Stomach (tissue), 19 donors: ENCODE measurements around the gene OGA. TPM values are rescaled to one million over a fixed set of nuclear protein-coding genes. Genes with fewer than 3 reads are reported as not detected.

Experiments
- DNase-seq, 2 donors: peaks; one replicate each; pipeline versions ENCODE4 v3.0.0 to v3.0.0-alpha.2; 2013 to 2019
- H3K27ac ChIP-seq, 5 donors: fragments of 200-600 bp in 4 of 5; sonication (generic) in 4 of 5; one replicate each; pipeline ENCODE4 v1.5.1; 2013 to 2019; ENCODE audit warnings: mild to moderate bottlenecking in 1 of 5, moderate library complexity in 1 of 5
- H3K27me3 ChIP-seq, 3 donors: fragments of 200-600 bp; sonication (generic); one replicate each; pipeline ENCODE4 v1.5.1; 2017 to 2019; ENCODE audit warnings: mixed run types in 1 of 3
- H3K36me3 ChIP-seq, 4 donors: fragments of 200-600 bp; sonication (generic); 1 replicate in 3 of 4; 2 replicates in 1 of 4; pipeline ENCODE4 v1.5.1; 2016 to 2019
- H3K4me1 ChIP-seq, 4 donors: fragments of 200-600 bp; sonication (generic); one replicate each; pipeline ENCODE4 v1.5.1; 2016 to 2019
- H3K4me3 ChIP-seq, 4 donors: fragments of 200-600 bp; sonication (generic) in 3 of 4; one replicate each; pipeline ENCODE4 v1.5.1; 2016 to 2019; ENCODE audit warnings: mild to moderate bottlenecking in 1 of 4
- H3K9me3 ChIP-seq, 4 donors: fragments of 200-600 bp; sonication (generic); one replicate each; pipeline ENCODE4 v1.5.1; 2016 to 2019
- EP300 ChIP-seq: sonication (generic); formaldehyde crosslinking; IDR thresholded peaks from one replicate; pipeline ENCODE4 v1.6.1; 2017; ENCODE audit warnings: antibody characterized with exemption
- POLR2A ChIP-seq, 4 donors: fragments of 450-650 bp; IDR thresholded peaks; one replicate each; pipeline ENCODE4 v1.6.1; 2016; ENCODE audit warnings: antibody characterized with exemption in 4 of 4, control low read depth in 2 of 4, mild to moderate bottlenecking in 1 of 4, moderate library complexity in 1 of 4
- POLR2AphosphoS5 ChIP-seq, 3 donors: sonication (generic); formaldehyde crosslinking; IDR thresholded peaks; one replicate each; pipeline ENCODE4 v1.6.1; 2016; ENCODE audit warnings: antibody characterized with exemption in 3 of 3
- WGBS, 5 donors: extraction: QIAGEN DNeasy Blood & Tissue Kit in 3 of 5; methylation state at CpG; one replicate each; pipeline versions ENCODE4 v1.1.5 to v1.1.7; 2013 to 2018; 5-methylcytosine and 5-hydroxymethylcytosine counted together
- intact Hi-C: fragments of 100-400 bp; cut with DNase I; formaldehyde crosslinking; loops from one replicate; pipeline ENCODE4 v1.15.1; 2023; ENCODE audit warnings: low total_unique reads
- long read RNA-seq, 10 donors: transcript quantifications; one replicate each; lab custom pipeline, GENCODE V29; 2026
- polyA plus RNA-seq, 3 donors: library from polyadenylated mRNA; stranded (reverse); fragments of 200-250 nt; gene quantifications; one replicate each; pipeline ENCODE4 v1.2.3, GENCODE V29; 2013
- total RNA-seq, 5 donors: library from RNA; depleted of rRNA; stranded (reverse); fragments of >200 nt; gene quantifications; one replicate each; pipeline versions ENCODE4 v1.1.0 to v1.2.3, GENCODE V29; 2014 to 2016
- TF ChIP-seq, protein P1 (sequence below), 7 experiments: fragments of 450-650 bp in 4 of 7; fragments of 200-600 bp in 3 of 7; sonication (generic) in 3 of 7; IDR thresholded peaks; one replicate each; pipeline ENCODE4 v1.5.1; 2016 to 2019; ENCODE audit warnings: antibody characterized with exemption in 7 of 7, control low read depth in 2 of 7, mild to moderate bottlenecking in 1 of 7
- donor health status: healthy with polysubstance abuse.
- donor health status: Bipolar disorder and iron deficiency.
- donor health status: healthy.

OGA gene
- total RNA-seq (100 to 1,000 TPM; 123 to 312 (median 233) TPM), polyA plus RNA-seq (10 to 100 TPM; 18.9 to 41.7 (median 28.0) TPM)
- long read RNA-seq, donor 1, full-length matches to known transcripts, result 4 of 4 reads
- long read RNA-seq, donor 1, partial matches to known transcripts, result 0 of 4 reads
- long read RNA-seq, donor 1, other reads (novel, unspliced or antisense), result 0 of 4 reads
- long read RNA-seq, donor 2, full-length matches to known transcripts, result 12 of 12 reads
- long read RNA-seq, donor 2, partial matches to known transcripts, result 0 of 12 reads
- long read RNA-seq, donor 2, other reads (novel, unspliced or antisense), result 0 of 12 reads
- long read RNA-seq, donor 3, full-length matches to known transcripts, result 1 of 1 reads
- long read RNA-seq, donor 3, partial matches to known transcripts, result 0 of 1 reads
- long read RNA-seq, donor 3, other reads (novel, unspliced or antisense), result 0 of 1 reads
- long read RNA-seq, donor 4, full-length matches to known transcripts, result 1 of 1 reads
- long read RNA-seq, donor 4, partial matches to known transcripts, result 0 of 1 reads
- long read RNA-seq, donor 4, other reads (novel, unspliced or antisense), result 0 of 1 reads
- long read RNA-seq, donor 5, full-length matches to known transcripts, result 6 of 11 reads
- long read RNA-seq, donor 5, partial matches to known transcripts, result 5 of 11 reads
- long read RNA-seq, donor 5, other reads (novel, unspliced or antisense), result 0 of 11 reads
- long read RNA-seq, donor 6, full-length matches to known transcripts, result 15 of 46 reads
- long read RNA-seq, donor 6, partial matches to known transcripts, result 31 of 46 reads
- long read RNA-seq, donor 6, other reads (novel, unspliced or antisense), result 0 of 46 reads
- long read RNA-seq, donor 7, full-length matches to known transcripts, result 3 of 9 reads
- long read RNA-seq, donor 7, partial matches to known transcripts, result 6 of 9 reads
- long read RNA-seq, donor 7, other reads (novel, unspliced or antisense), result 0 of 9 reads
- long read RNA-seq, donor 8, full-length matches to known transcripts, result 4 of 9 reads
- long read RNA-seq, donor 8, partial matches to known transcripts, result 5 of 9 reads
- long read RNA-seq, donor 8, other reads (novel, unspliced or antisense), result 0 of 9 reads
- long read RNA-seq, donor 9, full-length matches to known transcripts, result 4 of 4 reads
- long read RNA-seq, donor 9, partial matches to known transcripts, result 0 of 4 reads
- long read RNA-seq, donor 9, other reads (novel, unspliced or antisense), result 0 of 4 reads
- long read RNA-seq, donor 10, full-length matches to known transcripts, result 4 of 4 reads
- long read RNA-seq, donor 10, partial matches to known transcripts, result 0 of 4 reads
- long read RNA-seq, donor 10, other reads (novel, unspliced or antisense), result 0 of 4 reads

DNA sequence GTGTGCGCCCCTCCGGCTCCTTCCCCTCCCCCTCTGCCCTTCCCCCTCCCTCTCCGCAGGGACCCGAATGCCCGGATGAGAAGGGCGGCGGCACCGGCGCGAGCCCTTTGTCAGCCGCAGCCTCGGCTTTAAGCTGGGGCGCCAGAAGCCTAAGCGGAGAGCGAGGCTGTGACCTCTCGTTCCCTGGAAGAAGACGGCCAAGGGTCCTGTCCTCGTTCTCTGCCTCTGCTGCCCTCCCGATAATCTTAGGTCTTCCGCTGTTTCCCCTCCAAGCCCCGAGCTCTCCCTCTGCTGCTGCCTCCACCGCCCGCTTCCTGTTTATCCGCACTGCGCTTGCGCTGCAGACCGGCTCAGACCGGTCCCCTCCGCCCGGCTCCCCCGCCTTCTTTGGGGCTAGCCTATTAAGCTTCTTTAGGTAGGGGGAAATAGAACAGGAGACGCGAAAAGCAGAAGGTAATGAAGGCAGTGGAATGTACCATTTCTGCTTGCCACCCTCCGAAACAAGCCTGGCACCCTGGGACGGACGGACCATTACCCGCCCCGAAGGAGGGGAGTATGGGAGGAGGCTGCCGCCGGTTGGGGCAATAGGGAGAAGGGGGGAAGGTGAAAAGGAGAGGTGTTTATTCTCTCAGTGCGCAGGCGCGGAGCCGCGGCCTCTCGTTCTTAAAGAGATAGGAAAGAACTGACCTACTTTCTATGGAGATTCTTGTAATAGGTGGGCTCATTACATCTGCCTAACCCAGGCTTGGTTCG, at the start of gene OGA:
Gene OGA (minus strand): TSS at position 326 of the 753 bp plus-strand sequence. CDS start 422 bp downstream, outside the sequence.
- intact Hi-C loops, result no loop called here
- TF ChIP-seq POLR2AphosphoS5 (IDR thresholded peaks at IDR 0.05) (peak; percentile 94 to 97 (median 96)), POLR2A (IDR thresholded peaks at IDR 0.05) (peak in 2 of 4 donors; percentile 96)
- TF ChIP-seq, protein P1, sequence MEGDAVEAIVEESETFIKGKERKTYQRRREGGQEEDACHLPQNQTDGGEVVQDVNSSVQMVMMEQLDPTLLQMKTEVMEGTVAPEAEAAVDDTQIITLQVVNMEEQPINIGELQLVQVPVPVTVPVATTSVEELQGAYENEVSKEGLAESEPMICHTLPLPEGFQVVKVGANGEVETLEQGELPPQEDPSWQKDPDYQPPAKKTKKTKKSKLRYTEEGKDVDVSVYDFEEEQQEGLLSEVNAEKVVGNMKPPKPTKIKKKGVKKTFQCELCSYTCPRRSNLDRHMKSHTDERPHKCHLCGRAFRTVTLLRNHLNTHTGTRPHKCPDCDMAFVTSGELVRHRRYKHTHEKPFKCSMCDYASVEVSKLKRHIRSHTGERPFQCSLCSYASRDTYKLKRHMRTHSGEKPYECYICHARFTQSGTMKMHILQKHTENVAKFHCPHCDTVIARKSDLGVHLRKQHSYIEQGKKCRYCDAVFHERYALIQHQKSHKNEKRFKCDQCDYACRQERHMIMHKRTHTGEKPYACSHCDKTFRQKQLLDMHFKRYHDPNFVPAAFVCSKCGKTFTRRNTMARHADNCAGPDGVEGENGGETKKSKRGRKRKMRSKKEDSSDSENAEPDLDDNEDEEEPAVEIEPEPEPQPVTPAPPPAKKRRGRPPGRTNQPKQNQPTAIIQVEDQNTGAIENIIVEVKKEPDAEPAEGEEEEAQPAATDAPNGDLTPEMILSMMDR (IDR thresholded peaks at IDR 0.05), result no peak
- H3K27ac ChIP-seq, result peak within 1 kb of the TSS; percentile 93 to 97 (median 94)
- 0 to 1% (median 0%) methylated on average over 29 to 47 of the region's 47 CpGs for WGBS, 5 donors
- H3K27me3 ChIP-seq, result no peaks in the 10 kb centered on the region
- peak; percentile 99 to 100 for DNase-seq
- peaks cover 19 to 49% (median 38%) of the 10 kb centered on the region in 4 donors for H3K4me1 ChIP-seq
- peak within 1 kb of the TSS; percentile 98 to 99 (median 99) for H3K4me3 ChIP-seq
- no peaks in the 10 kb centered on the region for H3K9me3 ChIP-seq
- H3K36me3 ChIP-seq, result no peaks in the 10 kb centered on the region

DNA sequence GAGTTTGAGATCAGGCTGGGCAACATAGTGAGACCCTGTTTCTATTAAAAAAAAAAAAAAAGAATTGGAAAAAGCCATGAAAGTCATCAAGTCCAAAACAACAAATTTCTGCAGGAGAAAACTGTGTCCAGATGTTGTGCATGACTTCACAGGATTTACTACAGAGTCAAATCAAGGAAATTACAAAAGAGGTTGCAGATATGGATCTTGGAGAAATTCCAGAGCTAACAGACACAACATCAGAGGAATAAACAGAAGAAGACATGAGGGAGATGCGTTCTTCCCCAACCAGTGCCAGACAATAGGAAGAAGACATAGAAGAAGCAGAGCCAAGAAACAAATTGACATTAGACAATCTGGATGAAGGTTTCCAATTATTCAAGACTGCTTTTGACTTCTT, 49.7 kb upstream of the OGA start:
- Histone ChIP-seq H3K4me1 (no peaks in the 10 kb centered on the region), H3K27ac (no peak overlapping the region), H3K27me3 (no peaks in the 10 kb centered on the region), H3K4me3 (no peak overlapping the region), H3K9me3 (peaks cover 0 to 7% (median 0%) of the 10 kb centered on the region in 4 donors), H3K36me3 (peaks cover 0 to 12% (median 5%) of the 10 kb centered on the region in 4 donors)
- WGBS, 5 donors, result 58 to 80% (median 69%) methylated on average over 1 of the region's 1 CpG
- DNase-seq, result no peak
- TF ChIP-seq POLR2AphosphoS5 (IDR thresholded peaks at IDR 0.05), result no peak
- TF ChIP-seq EP300, result no peak
- no peak for TF ChIP-seq POLR2A (IDR thresholded peaks at IDR 0.05)
- TF ChIP-seq, protein P1 (IDR thresholded peaks at IDR 0.05), result no peak
- intact Hi-C loops, result no loop called here

DNA sequence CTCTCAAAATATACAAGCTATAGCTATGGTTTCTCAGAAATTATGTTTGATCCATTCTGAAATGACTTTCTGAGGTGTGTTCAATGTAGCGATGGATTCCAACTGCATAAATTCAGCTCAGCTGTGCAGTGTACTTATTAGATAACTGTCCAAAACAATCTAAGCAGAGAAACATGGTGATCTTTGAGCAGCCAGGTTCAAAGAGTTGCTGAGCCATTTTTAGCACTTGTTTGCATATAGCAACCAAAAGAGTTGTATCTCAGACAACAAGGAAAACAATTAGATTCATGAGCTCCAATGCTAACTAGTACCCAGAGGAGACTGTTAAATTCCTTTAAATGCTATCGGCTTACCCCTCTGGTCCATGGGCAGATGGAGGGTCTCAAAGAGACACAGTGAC, 41.3 kb upstream of the OGA start:
- no peaks in the 10 kb centered on the region for H3K4me1 ChIP-seq
- peaks cover 0 to 24% (median 13%) of the 10 kb centered on the region in 4 donors for H3K36me3 ChIP-seq
- no peaks in the 10 kb centered on the region for H3K27me3 ChIP-seq
- no peak overlapping the region for H3K27ac ChIP-seq
- no peak for DNase-seq
- intact Hi-C loops, result no loop called here
- H3K9me3 ChIP-seq, result peaks cover 0 to 12% (median 4%) of the 10 kb centered on the region in 4 donors
- 92 to 99% (median 97%) methylated on average over 2 of the region's 2 CpGs for WGBS, 5 donors
- TF ChIP-seq POLR2AphosphoS5 (IDR thresholded peaks at IDR 0.05) (no peak), POLR2A (IDR thresholded peaks at IDR 0.05) (no peak), EP300 (no peak)
- TF ChIP-seq, protein P1 (IDR thresholded peaks at IDR 0.05), result no peak
- no peak overlapping the region for H3K4me3 ChIP-seq
